Smooth muscle cell (in vitro differentiated cells): ENCODE data around the gene SERPINE1. TPM values are rescaled to one million over a fixed set of nuclear protein-coding genes. Genes with fewer than 3 reads are reported as not detected.

Source experiments
- DNase-seq: peaks from one replicate; lab custom pipeline; 2025; ENCODE audit not compliant: unreplicated experiment; lab: John Stamatoyannopoulos, UW
- H2AFZ ChIP-seq: fragments of 200-600 bp; sonication (generic); 2 replicates; pipeline ENCODE4 v1.6.0; 2016; ENCODE audit warnings: antibody characterized with exemption, low read depth, mild to moderate bottlenecking
- H3F3A ChIP-seq: fragments of 200-600 bp; sonication (generic); 2 replicates; pipeline ENCODE4 v1.6.0; 2017; ENCODE audit warnings: antibody characterized with exemption, low read depth
- H3K27ac ChIP-seq: fragments of 200-600 bp; sonication (generic); 2 replicates; pipeline ENCODE4 v1.5.1; 2016; ENCODE audit warnings: low read depth, mild to moderate bottlenecking
- H3K27me3 ChIP-seq: fragments of 200-600 bp; sonication (generic); 2 replicates; pipeline ENCODE4 v1.6.1; 2016; ENCODE audit warnings: low read depth, mild to moderate bottlenecking
- H3K36me3 ChIP-seq: fragments of 200-600 bp; sonication (generic); 2 replicates; pipeline ENCODE4 v1.5.1; 2016; ENCODE audit warnings: low read depth
- H3K4me1 ChIP-seq: fragments of 200-600 bp; sonication (generic); 2 replicates; pipeline ENCODE4 v1.5.1; 2016; ENCODE audit warnings: low read depth
- H3K4me2 ChIP-seq: fragments of 200-600 bp; sonication (generic); 2 replicates; pipeline ENCODE4 v1.6.0; 2016; ENCODE audit warnings: mild to moderate bottlenecking
- H3K4me3 ChIP-seq: fragments of 200-600 bp; sonication (generic); 2 replicates; pipeline ENCODE4 v1.5.1; 2016; ENCODE audit warnings: mild to moderate bottlenecking
- H3K79me2 ChIP-seq: fragments of 200-600 bp; sonication (generic); 2 replicates; pipeline ENCODE4 v1.6.0; 2016; ENCODE audit warnings: low read depth, mild to moderate bottlenecking
- H3K9ac ChIP-seq: fragments of 200-600 bp; sonication (generic); 2 replicates; pipeline ENCODE4 v1.6.0; 2016; ENCODE audit warnings: low read depth
- H3K9me3 ChIP-seq: fragments of 200-600 bp; sonication (generic); replicated peaks from 2 replicates; pipeline ENCODE4 v1.5.1; 2016; ENCODE audit warnings: low read depth
- H4K20me1 ChIP-seq: fragments of 200-600 bp; sonication (generic); 2 replicates; pipeline ENCODE4 v1.6.0; 2016; ENCODE audit warnings: low read depth
- WGBS: methylation state at CpG from one replicate; pipeline ENCODE4 v1.1.7; 2016; ENCODE audit warnings: low lambda C conversion rate; 5-methylcytosine and 5-hydroxymethylcytosine counted together
- polyA plus RNA-seq: library from polyadenylated mRNA; unstranded; fragments of >200 nt; fragmentation: Nextera tagmentation; extraction: Ambion mirVana; gene quantifications from 2 replicates; pipeline ENCODE4 v1.2.1, GENCODE V29; 2016
- total RNA-seq: library from RNA; depleted of rRNA; stranded (reverse); fragments of >200 nt; gene quantifications from 2 replicates; pipeline ENCODE4 v1.2.3, GENCODE V29; 2014
- TF ChIP-seq, protein P1 (sequence below): fragments of 200-600 bp; sonication (generic); IDR thresholded peaks from 2 replicates; pipeline ENCODE4 v1.5.1; 2017; ENCODE audit warnings: borderline replicate concordance, mild to moderate bottlenecking, antibody characterized with exemption; ENCODE audit not compliant: insufficient read depth, poor library complexity, severe bottlenecking

Gene SERPINE1
- total and polyA plus RNA-seq, 2 experiments from 2014 or later = 435 to 495 TPM

DNA sequence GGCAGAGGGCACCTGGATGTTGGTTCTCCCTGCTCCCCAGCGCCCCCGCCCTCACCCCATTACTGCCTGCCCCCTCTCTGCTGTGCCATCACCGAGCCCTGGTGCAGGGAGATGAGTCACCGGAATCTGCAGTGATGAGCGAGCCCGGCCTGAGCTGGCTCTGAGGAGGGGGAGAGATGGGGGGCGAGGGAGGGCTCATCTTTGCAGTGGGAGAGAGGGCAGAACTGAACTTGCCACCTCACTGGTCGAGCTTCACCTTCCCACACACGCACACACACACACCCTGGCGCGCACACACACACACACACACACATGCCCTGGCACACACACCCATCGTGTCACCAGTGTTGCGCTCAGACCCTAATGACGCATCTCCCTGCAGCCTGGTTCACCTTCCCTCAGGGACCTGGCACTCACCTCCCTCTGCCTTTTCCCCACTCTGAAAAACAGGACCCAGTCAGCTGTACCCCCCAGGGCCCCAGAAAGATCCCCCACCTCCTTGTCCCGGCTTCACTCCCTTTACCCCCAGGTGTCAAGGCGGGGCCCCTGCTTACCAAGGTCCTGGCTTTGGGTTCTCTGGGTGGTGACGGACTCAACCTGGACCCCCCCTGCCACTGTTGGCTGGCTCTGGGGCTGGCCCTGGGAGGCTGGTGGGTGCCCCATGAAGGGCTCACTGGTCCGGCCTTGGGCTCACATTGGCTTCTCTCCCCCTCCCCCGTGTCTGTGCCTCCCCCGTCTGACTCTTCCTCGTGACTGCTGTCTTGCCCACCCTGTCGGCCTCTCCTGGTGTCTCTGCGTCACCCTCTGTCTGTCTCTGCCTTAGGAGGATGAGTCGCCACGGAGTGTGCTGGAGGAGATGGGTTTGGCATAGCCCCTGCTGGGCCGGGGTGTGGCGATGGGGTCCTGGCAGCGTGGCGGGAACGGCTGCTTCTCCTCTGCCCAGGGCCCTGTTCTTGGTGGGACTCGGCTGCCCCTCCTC is 33.1 kb downstream of the SERPINE1 start:
- Histone ChIP-seq H3K79me2 (no peaks in the 10 kb centered on the region), H4K20me1 (peaks cover 79% of the 10 kb centered on the region), H3F3A (peaks cover 3% of the 10 kb centered on the region), H3K27me3 (peaks cover 31% of the 10 kb centered on the region), H2AFZ (no peak overlapping the region), H3K4me1 (peaks cover 25% of the 10 kb centered on the region), H3K4me2 (no peak overlapping the region), H3K9me3 (no peaks in the 10 kb centered on the region), H3K4me3 (no peak overlapping the region), H3K9ac (no peak overlapping the region), H3K27ac (no peak overlapping the region), H3K36me3 (no peaks in the 10 kb centered on the region)
- DNase-seq = no peak
- 67% methylated on average over 20 of the region's 31 CpGs for WGBS
- TF ChIP-seq, protein P1, sequence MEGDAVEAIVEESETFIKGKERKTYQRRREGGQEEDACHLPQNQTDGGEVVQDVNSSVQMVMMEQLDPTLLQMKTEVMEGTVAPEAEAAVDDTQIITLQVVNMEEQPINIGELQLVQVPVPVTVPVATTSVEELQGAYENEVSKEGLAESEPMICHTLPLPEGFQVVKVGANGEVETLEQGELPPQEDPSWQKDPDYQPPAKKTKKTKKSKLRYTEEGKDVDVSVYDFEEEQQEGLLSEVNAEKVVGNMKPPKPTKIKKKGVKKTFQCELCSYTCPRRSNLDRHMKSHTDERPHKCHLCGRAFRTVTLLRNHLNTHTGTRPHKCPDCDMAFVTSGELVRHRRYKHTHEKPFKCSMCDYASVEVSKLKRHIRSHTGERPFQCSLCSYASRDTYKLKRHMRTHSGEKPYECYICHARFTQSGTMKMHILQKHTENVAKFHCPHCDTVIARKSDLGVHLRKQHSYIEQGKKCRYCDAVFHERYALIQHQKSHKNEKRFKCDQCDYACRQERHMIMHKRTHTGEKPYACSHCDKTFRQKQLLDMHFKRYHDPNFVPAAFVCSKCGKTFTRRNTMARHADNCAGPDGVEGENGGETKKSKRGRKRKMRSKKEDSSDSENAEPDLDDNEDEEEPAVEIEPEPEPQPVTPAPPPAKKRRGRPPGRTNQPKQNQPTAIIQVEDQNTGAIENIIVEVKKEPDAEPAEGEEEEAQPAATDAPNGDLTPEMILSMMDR = no peak

- H3K27ac ChIP-seq = no peak overlapping the region
- H3K4me2 ChIP-seq = no peak overlapping the region
- no peaks in the 10 kb centered on the region for H3K9me3 ChIP-seq
- TF ChIP-seq, protein P1 = no peak
- no peak overlapping the region for H3K9ac ChIP-seq
- H3K36me3 ChIP-seq = no peaks in the 10 kb centered on the region
- H3K79me2 ChIP-seq = no peaks in the 10 kb centered on the region
- H3F3A ChIP-seq = peaks cover 3% of the 10 kb centered on the region
- peaks cover 25% of the 10 kb centered on the region for H3K4me1 ChIP-seq
- DNase-seq = no peak
- no peak overlapping the region for H2AFZ ChIP-seq
- H4K20me1 ChIP-seq = peaks cover 82% of the 10 kb centered on the region
- H3K4me3 ChIP-seq = no peak overlapping the region
- peaks cover 35% of the 10 kb centered on the region for H3K27me3 ChIP-seq
Observed at GRCh38 chr7:101160910-101161309, 34.0 kb downstream of the SERPINE1 start.

GRCh38 chr7:101161692-101162471 is 35.0 kb downstream of the SERPINE1 start:
- Histone ChIP-seq H3K4me1 (peaks cover 32% of the 10 kb centered on the region), H3K27ac (peak overlapping the region; percentile 31), H3K4me3 (no peak overlapping the region), H3K9me3 (no peaks in the 10 kb centered on the region), H3K36me3 (no peaks in the 10 kb centered on the region), H3K27me3 (peaks cover 40% of the 10 kb centered on the region), H3K79me2 (no peaks in the 10 kb centered on the region), H4K20me1 (peaks cover 76% of the 10 kb centered on the region), H3K9ac (no peak overlapping the region), H3K4me2 (peak overlapping the region; percentile 81), H3F3A (peaks cover 3% of the 10 kb centered on the region), H2AFZ (no peak overlapping the region)
- 43% methylated on average over 17 of the region's 17 CpGs for WGBS
- no peak for DNase-seq
- TF ChIP-seq, protein P1 = no peak
